ENCODE results near the gene UBE4B. TPM values are rescaled to one million over a fixed set of nuclear protein-coding genes. Genes with fewer than 3 reads are reported as not detected.
A peak's percentile ranks its signal among the peaks of the same experiment; 100 is the strongest.
"Not testable (repeated sequence)": the region's sequence is repeated elsewhere in the genome, so short reads cannot be mapped to it uniquely, and the experiment has no call there.

UBE4B gene
- total RNA-seq, 1 donor from 2014 or later = 37.7 TPM

GRCh38 chr1:10205206-10205605 is 172.4 kb downstream of the UBE4B start:
- H3K4me3 Mint-ChIP-seq (ENCODE audit: low read depth); H3K4me1 Mint-ChIP-seq (ENCODE audit: low read depth); H3K27ac Mint-ChIP-seq; DNase-seq (ENCODE audit: low spot score); intact Hi-C loops (cut with micrococcal nuclease); H3K36me3 Mint-ChIP-seq (ENCODE audit: low read depth); H3K9me3 Mint-ChIP-seq: not testable (repeated sequence)
- peaks cover 11% of the 10 kb centered on the region for H3K27me3 Mint-ChIP-seq (ENCODE audit: low read depth)

DNA sequence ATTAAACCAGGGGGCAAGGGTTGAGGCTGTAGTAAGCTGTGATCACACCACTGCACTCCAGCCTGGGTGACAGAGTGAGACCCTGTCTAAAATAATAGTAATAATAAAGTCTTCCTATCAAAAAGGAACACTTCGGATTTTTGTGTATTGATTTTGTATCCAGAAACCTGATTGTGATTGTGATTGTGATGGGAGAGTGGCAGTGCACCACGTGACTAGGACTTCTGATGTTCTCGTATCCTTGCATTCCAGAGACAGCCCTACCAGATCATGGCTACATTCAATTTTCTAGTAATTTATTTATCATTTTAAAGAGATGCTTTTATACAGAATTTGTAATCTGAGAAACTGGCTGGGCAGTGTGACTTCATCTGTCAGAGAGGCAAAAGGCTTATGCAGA is 175.1 kb downstream of the UBE4B start:
- intact Hi-C loops (cut with micrococcal nuclease) = no loop called here
- peaks cover 6% of the 10 kb centered on the region for H3K27me3 Mint-ChIP-seq (ENCODE audit: low read depth)
- no peaks in the 10 kb centered on the region for H3K9me3 Mint-ChIP-seq
- H3K27ac Mint-ChIP-seq = no peak overlapping the region
- H3K4me1 Mint-ChIP-seq (ENCODE audit: low read depth) = peaks cover 23% of the 10 kb centered on the region
- no peak for DNase-seq (ENCODE audit: low spot score)
- no peak overlapping the region for H3K4me3 Mint-ChIP-seq (ENCODE audit: low read depth)
- H3K36me3 Mint-ChIP-seq (ENCODE audit: low read depth) = no peaks in the 10 kb centered on the region

GRCh38 chr1:10208537-10208936 is 175.8 kb downstream of the UBE4B start:
- peaks cover 4% of the 10 kb centered on the region for H3K27me3 Mint-ChIP-seq (ENCODE audit: low read depth)
- no peak for DNase-seq (ENCODE audit: low spot score)
- H3K9me3 Mint-ChIP-seq = no peaks in the 10 kb centered on the region
- H3K4me3 Mint-ChIP-seq (ENCODE audit: low read depth) = no peak overlapping the region
- intact Hi-C loops (cut with micrococcal nuclease) = no loop called here
- H3K27ac Mint-ChIP-seq = no peak overlapping the region
- no peaks in the 10 kb centered on the region for H3K36me3 Mint-ChIP-seq (ENCODE audit: low read depth)
- H3K4me1 Mint-ChIP-seq (ENCODE audit: low read depth) = peaks cover 28% of the 10 kb centered on the region

GRCh38 chr1:10209590-10209904 is 176.8 kb downstream of the UBE4B start:
- H3K4me1 Mint-ChIP-seq (ENCODE audit: low read depth) = peaks cover 33% of the 10 kb centered on the region
- no peaks in the 10 kb centered on the region for H3K36me3 Mint-ChIP-seq (ENCODE audit: low read depth)
- peak overlapping the region; percentile 57 for H3K27ac Mint-ChIP-seq
- H3K4me3 Mint-ChIP-seq (ENCODE audit: low read depth) = peak overlapping the region; percentile 89
- H3K27me3 Mint-ChIP-seq (ENCODE audit: low read depth) = peaks cover 4% of the 10 kb centered on the region
- DNase-seq (ENCODE audit: low spot score) = no peak
- no peaks in the 10 kb centered on the region for H3K9me3 Mint-ChIP-seq
- intact Hi-C loops (cut with micrococcal nuclease) = loop anchor here (1.0 kb wide), 1 partner anchor 219 kb away; no protein-coding TSS in a partner anchor

DNA sequence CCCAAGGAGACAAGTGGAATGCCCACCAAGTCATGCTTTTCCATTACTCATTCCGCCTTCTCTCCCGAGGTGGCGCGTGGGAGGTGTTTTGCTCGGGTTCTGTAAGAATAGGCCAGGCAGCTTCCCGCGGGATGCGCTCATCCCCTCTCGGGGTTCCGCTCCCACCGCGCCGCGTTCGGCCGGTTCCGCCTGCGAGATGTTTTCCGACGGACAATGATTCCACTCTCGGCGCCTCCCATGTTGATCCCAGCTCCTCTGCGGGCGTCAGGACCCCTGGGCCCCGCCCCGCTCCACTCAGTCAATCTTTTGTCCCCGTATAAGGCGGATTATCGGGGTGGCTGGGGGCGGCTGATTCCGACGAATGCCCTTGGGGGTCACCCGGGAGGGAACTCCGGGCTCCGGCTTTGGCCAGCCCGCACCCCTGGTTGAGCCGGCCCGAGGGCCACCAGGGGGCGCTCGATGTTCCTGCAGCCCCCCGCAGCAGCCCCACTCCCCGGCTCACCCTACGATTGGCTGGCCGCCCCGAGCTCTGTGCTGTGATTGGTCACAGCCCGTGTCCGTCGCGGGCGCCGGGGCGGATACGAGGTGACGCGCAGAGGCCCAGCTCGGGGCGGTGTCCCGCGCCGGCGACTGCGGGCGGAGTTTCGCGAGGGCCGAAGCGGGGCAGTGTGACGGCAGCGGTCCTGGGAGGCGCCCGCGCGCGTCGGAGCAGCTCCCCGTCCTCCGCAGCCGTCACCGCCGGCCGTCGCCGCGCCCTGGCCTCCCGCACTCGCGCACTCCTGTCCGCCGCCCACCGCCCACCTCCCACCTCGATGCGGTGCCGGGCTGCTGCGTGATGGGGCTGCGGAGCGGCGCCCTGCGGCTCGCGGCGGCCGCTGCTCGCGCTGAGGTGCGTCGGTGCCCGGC is 177.4 kb downstream of the UBE4B start, which contains the start of gene KIF1B:
Gene KIF1B, plus strand, starts transcription at position 666 of the 906 bp plus-strand sequence. CDS start 21,759 bp downstream, outside the sequence.
- Mint-ChIP-seq H3K4me3 (ENCODE audit: low read depth) (peak within 1 kb of the TSS; percentile 89), H3K36me3 (ENCODE audit: low read depth) (no peaks in the 10 kb centered on the region), H3K27me3 (ENCODE audit: low read depth) (peaks cover 4% of the 10 kb centered on the region), H3K4me1 (ENCODE audit: low read depth) (peaks cover 33% of the 10 kb centered on the region), H3K27ac (peak within 1 kb of the TSS; percentile 84), H3K9me3 (no peaks in the 10 kb centered on the region)
- intact Hi-C loops (cut with micrococcal nuclease) = loop anchor here (1.0 to 10.0 kb wide), 3 partner anchors 128 to 585 kb away; no protein-coding TSS in a partner anchor
- peak; percentile 95 for DNase-seq (ENCODE audit: low spot score)

DNA sequence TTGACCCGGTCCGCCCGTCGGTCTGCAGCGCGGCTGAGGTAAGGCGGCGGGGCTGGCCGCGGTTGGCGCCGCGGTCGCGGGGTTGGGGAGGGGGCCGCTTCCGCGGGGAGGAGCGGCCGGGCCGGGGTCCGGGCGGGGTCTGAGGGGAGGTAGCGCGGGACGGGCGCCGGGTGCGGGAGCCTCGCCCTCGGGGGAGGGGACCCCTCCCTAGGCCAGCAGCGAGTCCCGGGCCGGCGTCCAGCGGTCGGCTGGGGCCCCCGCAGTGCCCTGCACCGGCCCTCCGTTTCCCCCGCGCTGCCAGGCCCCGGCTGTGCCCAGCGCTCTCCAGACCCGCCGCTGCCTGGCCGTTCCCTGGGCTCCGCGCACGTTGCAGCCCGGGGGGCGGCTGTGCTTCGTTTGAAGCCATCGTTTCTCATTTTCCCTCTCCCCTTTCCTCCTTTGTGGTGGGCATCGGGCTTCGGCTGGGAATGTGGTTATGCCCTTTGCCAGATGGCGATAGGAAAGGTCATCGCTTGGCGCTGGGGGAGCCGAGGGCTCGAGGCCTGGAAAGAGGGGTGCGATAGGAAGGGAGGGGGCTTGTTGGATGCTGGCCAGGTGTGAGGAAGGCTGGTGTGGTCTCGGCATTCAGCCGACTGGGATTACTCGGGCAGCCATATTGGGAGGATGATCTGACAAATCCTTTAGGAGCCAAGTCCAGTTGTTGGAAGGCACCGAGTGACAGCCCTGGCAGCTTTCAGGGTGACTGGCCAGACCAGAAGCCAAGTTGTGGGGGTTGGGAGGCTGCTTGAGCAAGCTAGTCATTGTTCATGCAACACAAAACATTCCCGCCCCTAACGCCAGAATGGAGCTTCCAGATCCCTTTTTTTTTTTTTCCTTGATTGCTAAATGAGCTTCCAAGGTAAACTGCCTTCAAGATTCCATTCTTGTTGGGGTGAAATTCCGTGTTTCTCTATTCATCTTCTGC is 178.4 kb downstream of the UBE4B start:
- Mint-ChIP-seq H3K36me3 (ENCODE audit: low read depth) (no peaks in the 10 kb centered on the region), H3K4me3 (ENCODE audit: low read depth) (peak overlapping the region; percentile 71), H3K4me1 (ENCODE audit: low read depth) (peaks cover 40% of the 10 kb centered on the region), H3K27me3 (ENCODE audit: low read depth) (peaks cover 2% of the 10 kb centered on the region), H3K9me3 (no peaks in the 10 kb centered on the region), H3K27ac (peak overlapping the region; percentile 84)
- intact Hi-C loops (cut with micrococcal nuclease) = loop anchor here (1.0 to 10.0 kb wide), 2 partner anchors 127 to 586 kb away; no protein-coding TSS in a partner anchor
- DNase-seq (ENCODE audit: low spot score) = no peak

DNA sequence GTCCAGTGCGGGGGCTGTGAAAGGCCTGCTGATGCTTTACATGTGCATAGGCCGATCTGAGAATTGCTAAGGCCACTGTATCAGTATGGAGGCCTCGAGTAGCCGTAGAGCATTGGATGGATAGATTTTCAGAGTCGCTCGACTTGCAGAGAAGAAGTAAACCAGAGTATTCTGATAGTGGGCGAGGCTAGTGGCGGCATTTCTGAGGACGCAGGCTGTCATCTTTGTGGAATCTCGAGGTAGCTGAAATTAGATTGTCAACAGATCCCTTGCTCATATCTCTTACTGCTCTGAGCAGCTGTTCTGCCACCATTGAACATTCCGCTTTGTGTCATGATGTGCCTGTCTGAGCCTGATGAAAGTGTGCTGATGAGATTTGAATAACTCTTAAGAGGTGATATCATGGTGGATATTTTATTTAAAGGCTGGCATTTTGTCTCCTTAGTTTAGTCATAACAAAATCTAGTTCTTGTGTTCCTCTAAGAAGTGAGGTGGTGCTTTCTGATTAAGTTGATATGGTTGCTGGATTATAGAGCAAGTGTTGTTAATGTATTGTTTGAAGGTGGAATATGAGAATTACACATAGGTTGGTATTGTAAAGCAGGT is 179.2 kb downstream of the UBE4B start:
- Mint-ChIP-seq H3K27me3 (ENCODE audit: low read depth) (peaks cover 2% of the 10 kb centered on the region), H3K36me3 (ENCODE audit: low read depth) (no peaks in the 10 kb centered on the region), H3K4me1 (ENCODE audit: low read depth) (peaks cover 46% of the 10 kb centered on the region), H3K4me3 (ENCODE audit: low read depth) (peak overlapping the region; percentile 71), H3K27ac (peak overlapping the region; percentile 84), H3K9me3 (no peaks in the 10 kb centered on the region)
- intact Hi-C loops (cut with micrococcal nuclease) = loop anchor here (2.0 to 10.0 kb wide), 3 partner anchors 41 to 587 kb away; no protein-coding TSS in a partner anchor
- no peak for DNase-seq (ENCODE audit: low spot score)

GRCh38 chr1:10212476-10212875 is 179.7 kb downstream of the UBE4B start:
- Mint-ChIP-seq H3K9me3 (no peaks in the 10 kb centered on the region), H3K4me3 (ENCODE audit: low read depth) (peak overlapping the region; percentile 71), H3K4me1 (ENCODE audit: low read depth) (peaks cover 48% of the 10 kb centered on the region), H3K36me3 (ENCODE audit: low read depth) (no peaks in the 10 kb centered on the region), H3K27me3 (ENCODE audit: low read depth) (peaks cover 2% of the 10 kb centered on the region), H3K27ac (peak overlapping the region; percentile 84)
- intact Hi-C loops (cut with micrococcal nuclease) = loop anchor here (2.0 to 10.0 kb wide), 3 partner anchors 42 to 588 kb away; no protein-coding TSS in a partner anchor
- no peak for DNase-seq (ENCODE audit: low spot score)

GRCh38 chr1:10213186-10213705 is 180.5 kb downstream of the UBE4B start:
- no peak overlapping the region for H3K4me3 Mint-ChIP-seq (ENCODE audit: low read depth)
- no peaks in the 10 kb centered on the region for H3K9me3 Mint-ChIP-seq
- no peaks in the 10 kb centered on the region for H3K36me3 Mint-ChIP-seq (ENCODE audit: low read depth)
- intact Hi-C loops (cut with micrococcal nuclease) = loop anchor here (2.0 to 10.0 kb wide), 3 partner anchors 42 to 588 kb away; no protein-coding TSS in a partner anchor
- H3K27me3 Mint-ChIP-seq (ENCODE audit: low read depth) = peaks cover 2% of the 10 kb centered on the region
- no peak for DNase-seq (ENCODE audit: low spot score)
- H3K27ac Mint-ChIP-seq = no peak overlapping the region
- peaks cover 55% of the 10 kb centered on the region for H3K4me1 Mint-ChIP-seq (ENCODE audit: low read depth)

- H3K4me1 Mint-ChIP-seq (ENCODE audit: low read depth) = peaks cover 47% of the 10 kb centered on the region
Observed at GRCh38 chr1:10216090-10216749, 183.5 kb downstream of the UBE4B start.

DNA sequence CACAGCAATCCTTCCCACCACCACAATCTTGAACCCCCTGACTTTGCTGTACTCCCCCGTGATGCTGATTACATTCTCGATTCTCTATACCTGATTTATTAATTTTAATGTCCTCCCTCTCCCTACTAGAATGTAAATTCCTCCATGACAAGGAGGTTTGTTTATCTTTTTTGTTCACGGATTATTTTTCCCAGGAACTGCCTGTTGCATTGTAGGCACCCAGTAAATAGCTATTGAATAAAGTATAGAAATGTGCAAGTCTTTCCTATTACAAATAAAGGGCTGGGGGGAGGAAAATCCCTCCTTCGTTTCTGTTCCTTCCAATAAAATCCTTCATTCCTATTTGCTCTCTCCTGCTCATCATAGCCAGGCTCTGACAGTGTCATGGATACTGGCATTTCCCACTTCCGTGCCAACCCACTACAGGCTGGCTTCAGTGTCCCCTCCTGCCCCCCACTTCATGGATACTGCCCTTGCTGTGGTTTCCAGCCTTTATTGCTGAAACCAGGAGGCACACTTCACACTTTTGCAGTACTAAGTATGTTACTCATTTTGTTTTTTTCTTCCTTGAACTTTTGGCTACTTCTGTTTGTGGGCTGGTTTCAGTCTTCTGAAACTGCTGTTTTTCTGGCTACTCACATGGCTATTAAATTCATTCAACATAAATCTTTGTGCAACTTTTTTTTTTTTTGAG is 185.1 kb downstream of the UBE4B start:
- Mint-ChIP-seq H3K4me3 (ENCODE audit: low read depth) (no peak overlapping the region), H3K27me3 (ENCODE audit: low read depth) (no peaks in the 10 kb centered on the region), H3K27ac (peak overlapping the region; percentile 70), H3K4me1 (ENCODE audit: low read depth) (peaks cover 33% of the 10 kb centered on the region), H3K9me3 (no peaks in the 10 kb centered on the region), H3K36me3 (ENCODE audit: low read depth) (no peaks in the 10 kb centered on the region)
- no peak for DNase-seq (ENCODE audit: low spot score)
- intact Hi-C loops (cut with micrococcal nuclease) = loop anchor here (5.0 to 10.0 kb wide), 2 partner anchors 34 to 593 kb away; no protein-coding TSS in a partner anchor

More at GRCh38 chr1:10216090-10216749, 183.5 kb downstream of the UBE4B start:
- intact Hi-C loops (cut with micrococcal nuclease) = loop anchor here (5.0 to 10.0 kb wide), 2 partner anchors 36 to 591 kb away; no protein-coding TSS in a partner anchor
- Mint-ChIP-seq H3K36me3 (ENCODE audit: low read depth) (no peaks in the 10 kb centered on the region), H3K27me3 (ENCODE audit: low read depth) (no peaks in the 10 kb centered on the region), H3K9me3 (no peaks in the 10 kb centered on the region), H3K27ac (peak overlapping the region; percentile 69), H3K4me3 (ENCODE audit: low read depth) (peak overlapping the region; percentile 41)
- DNase-seq (ENCODE audit: low spot score) = no peak
